Measurements from ENCODE around the gene SOD3.

GRCh38 chr4:24750106-24750505, 45.3 kb upstream of the SOD3 start:
- TF ChIP-seq GATA2 (IDR thresholded peaks at IDR 0.05; ENCODE audit: low read depth, low read length), result no peak
- TF ChIP-seq GATA3 (IDR thresholded peaks at IDR 0.05; ENCODE audit: low read depth, low read length), result no peak
